GM21576 (cell line): ENCODE measurements around the gene ADORA2A.
"Not testable (repeated sequence)": the region's sequence is repeated elsewhere in the genome, so short reads cannot be mapped to it uniquely, and the experiment has no call there.

ENCODE experiments used
- ATAC-seq: cut with Tn5 transposase; IDR thresholded peaks from one replicate; pipeline ENCODE4 v1.9.1; 2021; ENCODE audit warnings: mild to moderate bottlenecking, moderate library complexity; ENCODE audit not compliant: unreplicated experiment

The ADORA2A gene

DNA sequence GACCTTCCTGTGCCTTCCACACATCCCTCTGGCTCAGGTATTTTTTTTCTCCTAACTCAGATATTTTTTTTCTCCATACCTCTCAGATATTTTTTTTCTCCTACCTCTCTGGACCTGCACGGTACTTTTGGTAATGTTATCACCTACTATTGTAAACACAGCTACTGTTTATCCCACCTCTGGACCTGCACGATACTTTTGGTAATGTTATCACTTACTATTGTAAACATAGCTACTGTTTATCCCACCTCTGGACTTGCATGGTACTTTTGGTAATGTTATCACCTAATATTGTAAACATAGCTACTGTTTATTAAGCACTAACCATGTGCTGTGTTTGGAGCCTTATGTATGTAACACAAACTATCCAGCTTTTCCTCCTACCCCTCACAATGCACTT is 55.6 kb downstream of the ADORA2A start:
- no peak for ATAC-seq

DNA sequence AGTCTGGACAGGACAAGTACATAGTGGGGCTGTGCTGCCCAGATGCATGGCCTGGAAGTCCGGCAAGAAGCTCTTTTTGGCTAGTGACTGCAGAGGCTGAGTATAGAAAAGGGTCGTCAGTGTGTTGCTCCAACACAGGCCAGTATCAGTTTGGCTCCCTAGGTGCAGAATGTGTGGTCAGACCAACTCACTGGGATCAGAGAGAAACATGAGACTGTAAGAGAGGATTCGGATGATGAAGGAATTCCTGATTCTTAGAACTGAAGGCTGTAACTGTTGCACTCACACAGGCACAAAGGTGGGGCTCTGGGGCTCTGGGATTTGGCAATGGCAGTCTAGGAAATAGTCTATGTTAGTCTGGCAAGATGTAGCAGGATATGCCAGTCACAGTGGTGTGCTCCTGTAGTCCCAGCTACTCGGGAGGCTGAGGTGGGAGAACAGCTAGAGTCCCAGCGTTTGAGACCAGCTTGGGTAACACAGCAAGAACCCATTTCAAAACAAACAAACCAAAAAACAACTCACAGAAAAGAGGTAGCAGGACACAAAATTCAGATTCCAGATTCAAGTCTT is 56.7 kb downstream of the ADORA2A start:
- ATAC-seq = no peak

DNA sequence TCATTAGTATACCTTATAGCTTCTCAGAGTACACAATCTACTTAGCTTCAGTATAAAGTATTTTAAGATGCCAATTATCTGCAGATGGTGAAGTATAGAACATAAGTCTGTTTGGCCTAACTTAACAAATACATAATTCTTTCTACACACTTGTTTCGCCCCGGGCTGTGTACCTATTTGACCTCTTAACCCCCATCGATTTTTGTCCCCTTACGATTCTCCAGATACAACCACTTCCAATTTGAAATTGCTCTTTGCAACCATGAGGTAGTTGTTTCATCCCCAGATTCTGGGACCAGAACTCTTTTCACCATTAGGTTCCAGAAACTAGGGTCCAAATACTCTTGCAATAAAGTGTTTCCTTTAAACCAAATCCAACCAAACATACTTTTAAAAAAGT is 57.8 kb downstream of the ADORA2A start:
- no peak for ATAC-seq

DNA sequence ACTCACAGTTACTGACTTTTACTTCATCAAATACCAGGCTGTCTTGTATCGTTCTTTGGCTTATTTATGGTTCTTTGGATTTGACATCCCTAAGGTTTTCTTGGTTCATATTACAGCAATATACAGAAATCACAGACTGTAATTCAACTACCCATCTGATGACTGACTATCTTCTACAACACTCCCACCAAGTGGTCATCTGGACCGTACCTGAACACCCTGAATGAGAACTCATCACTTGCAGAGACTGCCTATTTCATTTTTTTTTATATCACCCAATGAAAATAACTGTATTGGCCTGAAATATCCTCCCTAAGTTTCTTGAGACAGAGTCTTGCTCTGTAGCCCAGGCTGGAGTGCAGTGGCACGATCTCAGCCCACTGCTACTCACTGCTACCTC is 58.2 kb downstream of the ADORA2A start:
- ATAC-seq = no peak

DNA sequence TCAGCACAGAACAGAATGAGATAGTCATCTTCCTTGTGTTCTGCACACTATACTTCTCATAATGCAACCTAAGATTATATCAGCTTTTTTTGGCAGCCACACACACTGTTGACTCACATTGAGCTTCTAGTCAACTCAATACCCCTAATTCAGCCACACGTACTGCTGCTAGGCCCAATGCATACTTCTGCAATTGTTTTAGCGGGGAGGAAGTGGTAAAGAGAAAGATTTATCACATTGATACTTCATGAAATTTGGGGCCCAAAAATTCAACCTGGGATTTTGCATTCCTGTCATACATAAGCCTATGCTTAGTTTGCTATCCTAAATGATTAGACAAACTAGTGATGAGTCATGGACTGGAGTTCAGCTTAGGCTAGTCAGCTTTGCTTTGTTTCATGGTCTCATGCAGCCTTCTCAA is 59.1 kb downstream of the ADORA2A start:
- ATAC-seq = no peak

DNA sequence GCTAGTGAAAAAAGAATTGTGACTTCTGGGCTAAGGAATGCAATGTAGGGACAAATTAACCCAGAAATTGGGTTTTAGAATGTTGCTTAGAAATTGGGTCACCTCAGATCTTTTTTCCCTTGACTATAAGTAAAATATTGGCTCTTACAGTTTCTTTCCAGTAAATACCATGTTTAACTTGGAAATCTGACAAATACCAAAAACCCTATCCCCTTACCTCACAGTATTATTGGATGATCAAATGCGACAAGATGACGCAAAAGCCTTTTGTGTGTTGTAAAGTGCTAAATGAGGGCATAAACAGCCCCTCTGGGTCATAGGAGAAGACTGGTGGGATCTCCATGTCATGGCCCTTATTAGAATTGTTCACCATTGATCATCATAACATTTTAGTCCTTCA is 61.6 kb downstream of the ADORA2A start:
- no peak for ATAC-seq

DNA sequence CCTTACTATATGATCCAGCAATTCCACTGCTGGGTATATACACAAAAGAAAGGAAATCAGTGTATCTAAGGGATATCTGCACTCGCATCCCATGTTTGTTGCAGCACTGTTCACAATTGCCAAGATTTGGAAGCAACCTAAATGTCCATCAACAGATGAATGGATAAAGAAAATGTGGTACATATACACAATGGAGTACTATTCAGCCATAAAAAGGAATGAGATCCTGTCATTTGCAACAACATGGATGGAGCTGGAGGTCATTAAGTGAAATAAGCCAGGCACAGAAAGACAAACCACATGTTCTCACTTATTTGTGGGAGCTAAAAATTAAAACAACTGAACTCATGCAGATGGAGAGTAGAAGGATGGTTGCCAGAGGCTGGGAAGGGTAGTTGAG is 62.0 kb downstream of the ADORA2A start:
- not testable (repeated sequence) for ATAC-seq
